PFSK-1 (cell line): ENCODE results near the gene RCVRN.

ENCODE experiments used
- POLR2AphosphoS5 ChIP-seq: IDR thresholded peaks from 2 replicates; pipeline ENCODE4 v1.6.1; 2012; ENCODE audit warnings: low read depth, mild to moderate bottlenecking, control low read depth, low read length, moderate library complexity
- REST ChIP-seq, 2 experiments: IDR thresholded peaks; 2 replicates each; pipeline versions ENCODE4 v1.6.1 to v1.8.0; 2011 to 2012; ENCODE audit warnings: low read depth in 2 of 2, low read length in 2 of 2, control low read depth in 1 of 2, inconsistent platforms in 1 of 2, mild to moderate bottlenecking in 1 of 2, moderate library complexity in 1 of 2; ENCODE audit not compliant: insufficient read depth in 1 of 2
- TAF1 ChIP-seq: IDR thresholded peaks from 2 replicates; pipeline ENCODE4 v1.6.1; 2012; ENCODE audit warnings: low read length, control low read depth, borderline replicate concordance; ENCODE audit not compliant: insufficient read depth

- TF ChIP-seq REST (IDR thresholded peaks at IDR 0.05; ENCODE audit: insufficient read depth in 1 of 2, low read depth in 2 of 2, low read length in 2 of 2) (no peak), TAF1 (no peak), POLR2AphosphoS5 (no peak)
These were observed 36.2 kb upstream of the RCVRN start for GRCh38 chr17:9941305-9941704.
